Kidney glomerular epithelial cell (primary cell): ENCODE data around the gene PYCR2.
A peak's percentile ranks its signal among the peaks of the same experiment; 100 is the strongest.

Experiments used
- DNase-seq: peaks from one replicate; lab custom pipeline; 2025; lab: John Stamatoyannopoulos, UW

The PYCR2 gene

DNA sequence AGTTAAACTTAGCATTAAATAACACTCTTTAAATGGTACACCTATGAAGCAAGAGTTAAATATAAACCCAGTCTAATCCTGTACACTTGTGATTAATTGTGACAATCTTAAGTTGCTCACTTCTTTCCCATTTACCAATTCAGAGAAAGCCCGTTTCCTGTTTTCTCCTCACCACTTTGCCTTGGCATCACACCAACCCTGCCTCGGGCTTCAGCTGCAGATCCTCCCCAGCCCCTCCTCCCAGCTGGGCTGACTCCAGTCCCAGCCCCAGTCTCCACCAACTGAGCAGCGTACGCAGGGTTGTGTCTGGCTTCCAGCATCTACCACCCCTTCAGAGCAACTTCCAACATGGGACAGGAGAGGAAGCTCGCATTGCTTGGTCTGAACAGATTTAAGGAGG lies 4.1 kb downstream of the PYCR2 start:
- DNase-seq: peak; percentile 4

DNA sequence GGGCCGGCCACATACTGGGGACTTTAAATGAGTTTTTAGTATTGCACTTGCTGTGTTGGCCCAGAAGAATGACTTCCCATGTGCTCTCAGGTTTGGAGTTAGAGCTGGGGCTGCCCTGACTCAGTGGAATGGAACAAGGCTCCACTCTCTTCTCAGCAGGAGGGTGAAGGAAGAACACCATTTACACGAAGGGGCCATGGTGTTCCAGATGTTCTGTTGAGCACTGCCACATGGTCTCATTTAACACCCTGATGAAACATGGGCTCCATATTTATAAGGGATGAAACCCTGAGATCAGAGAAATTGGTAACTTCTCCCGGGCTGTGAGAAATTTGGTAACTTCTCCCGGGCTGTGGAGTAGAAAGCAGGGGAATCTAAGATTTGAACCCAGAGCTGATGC lies 5.8 kb downstream of the PYCR2 start:
- no peak for DNase-seq

DNA sequence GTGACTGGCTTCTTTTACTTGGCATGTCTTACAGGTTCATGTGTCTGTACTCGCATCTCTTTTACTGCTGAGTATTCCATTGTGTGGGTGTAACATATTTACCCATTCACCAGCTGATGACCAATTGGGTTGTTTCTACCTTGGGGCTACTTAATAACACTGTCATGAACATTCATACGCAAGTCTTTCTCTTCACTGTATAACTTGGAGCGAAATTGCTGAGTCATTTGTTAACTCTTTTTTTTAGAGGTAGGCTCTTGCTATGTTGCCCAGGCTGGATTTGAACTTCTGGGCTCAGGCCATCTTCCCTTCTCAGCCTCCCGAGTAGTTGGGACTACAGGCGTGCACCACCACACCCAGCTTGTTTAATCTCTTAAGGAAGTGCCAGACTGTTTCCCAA lies 6.5 kb downstream of the PYCR2 start:
- no peak for DNase-seq

DNA sequence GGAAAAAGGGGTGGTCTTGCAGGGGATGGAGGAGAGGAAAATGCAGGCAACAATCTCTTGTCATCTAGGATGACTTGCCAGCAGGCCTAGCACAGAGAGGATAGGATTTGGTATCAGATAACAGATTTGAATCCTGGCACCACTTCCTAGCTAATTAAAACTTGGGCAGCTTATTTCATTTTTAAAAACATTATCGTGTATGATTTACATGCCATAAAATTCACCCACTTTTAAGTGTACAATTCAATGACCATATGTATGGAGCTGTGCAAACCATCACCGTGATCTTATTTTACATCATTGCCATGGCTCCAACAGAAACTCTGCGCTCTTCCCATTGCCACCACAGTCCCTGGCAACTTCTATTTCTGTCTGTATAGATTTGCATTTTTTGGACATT lies 6.9 kb downstream of the PYCR2 start:
- DNase-seq: no peak

DNA sequence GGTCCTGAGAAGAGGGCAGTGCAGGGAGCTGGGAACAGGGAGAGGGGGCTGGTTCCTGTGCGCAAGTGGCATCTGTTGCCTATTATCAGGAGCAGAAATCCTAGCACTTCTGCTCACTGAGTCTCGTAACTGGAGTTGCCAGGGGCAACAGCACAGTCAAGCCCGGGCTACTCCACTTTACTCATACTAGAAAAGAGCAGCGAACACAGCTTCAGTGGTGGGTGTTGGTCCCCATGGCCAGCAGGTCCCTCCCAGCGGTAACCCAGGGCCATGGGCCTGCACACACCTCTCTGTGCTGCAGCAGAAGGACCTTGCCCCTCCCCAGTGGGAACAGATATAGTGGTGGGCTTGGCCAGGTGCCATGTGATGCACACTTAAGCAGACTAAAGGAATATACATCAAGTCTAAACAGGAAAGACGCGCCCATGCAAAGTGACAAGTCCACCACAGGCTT lies 8.5 kb downstream of the PYCR2 start:
- DNase-seq: no peak

DNA sequence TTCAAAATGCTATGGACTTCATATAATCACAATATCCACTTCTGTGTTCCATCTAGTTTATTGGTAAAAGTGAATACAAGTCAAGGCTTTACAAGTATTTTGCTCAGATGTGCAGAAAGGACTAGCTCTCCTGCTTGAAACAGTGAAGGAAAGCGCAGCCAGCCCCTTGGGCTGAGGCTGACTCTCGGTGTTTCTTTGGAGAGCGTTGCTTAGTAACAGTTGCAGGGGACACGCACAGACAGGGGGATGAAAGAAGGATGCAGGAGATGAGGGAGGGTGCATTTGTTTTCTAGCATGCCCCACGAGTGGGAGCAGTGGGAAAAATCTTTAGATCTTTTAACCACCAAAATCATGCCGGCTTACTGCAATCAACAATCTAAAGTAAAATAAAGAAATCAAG lies 9.1 kb downstream of the PYCR2 start:
- DNase-seq: no peak

DNA sequence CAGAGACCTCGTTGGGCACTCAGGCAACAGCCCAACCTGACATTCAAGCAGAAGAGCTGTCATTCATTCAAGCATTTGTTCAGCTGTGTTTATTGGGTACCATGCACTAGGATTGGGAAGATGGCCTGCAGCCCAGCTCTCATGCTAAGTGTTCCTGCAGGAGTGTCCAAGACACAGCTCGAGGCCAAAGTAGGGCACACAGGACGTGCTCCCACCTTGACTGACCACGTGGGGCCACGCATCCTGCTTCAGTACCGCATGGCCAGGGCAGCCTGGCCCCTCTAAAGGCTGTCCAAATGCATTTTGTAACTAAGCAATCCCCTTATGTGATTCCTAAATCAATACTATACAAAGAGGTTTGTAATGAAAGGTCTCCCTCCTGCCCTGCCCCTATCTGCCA lies 9.7 kb downstream of the PYCR2 start:
- no peak for DNase-seq

DNA sequence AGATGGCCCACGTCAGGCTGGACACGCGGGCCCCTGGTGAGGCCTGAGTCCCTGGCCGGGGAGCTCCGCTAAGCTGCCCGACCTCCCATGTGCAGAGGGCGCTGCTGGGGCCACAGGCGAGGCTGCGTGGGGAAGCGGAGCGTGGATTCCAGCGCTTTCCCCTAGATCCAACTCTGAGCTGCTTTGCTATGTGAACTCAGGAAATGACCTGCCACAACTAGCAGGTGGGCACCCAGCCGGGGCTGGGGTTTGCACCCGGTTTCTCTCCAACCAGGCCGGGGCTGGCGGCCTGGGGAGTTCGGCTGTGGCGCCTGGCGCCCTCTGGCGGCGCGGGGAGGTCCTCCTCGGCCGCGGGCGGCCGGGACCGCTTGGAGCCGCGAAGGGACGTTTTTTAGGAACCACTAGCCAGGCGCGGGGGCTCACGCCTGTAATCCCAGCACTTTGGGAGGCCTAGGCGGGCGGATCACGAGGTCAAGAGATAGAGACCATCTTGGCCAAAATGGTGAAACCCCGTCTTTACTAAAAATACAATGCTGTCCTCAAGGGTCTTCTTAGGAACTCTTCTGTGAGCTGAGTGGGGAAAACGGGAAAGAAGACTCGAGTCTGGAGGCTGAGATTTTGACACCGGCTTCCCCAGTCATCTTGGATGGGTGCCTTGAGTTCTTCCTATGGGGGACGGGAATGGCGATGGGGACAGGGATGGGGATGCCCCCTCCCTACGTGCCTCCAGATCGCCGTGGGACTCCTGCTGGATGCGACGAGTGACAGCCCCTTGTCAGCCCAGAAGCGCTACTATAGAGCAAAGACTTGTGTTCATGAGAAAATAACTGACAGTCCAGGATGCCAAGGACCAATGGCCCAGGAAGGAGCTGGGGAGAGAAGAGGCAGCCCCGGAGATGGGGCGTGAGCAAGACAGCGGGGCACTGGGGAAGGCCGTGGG lies 12.6 kb downstream of the PYCR2 start:
- DNase-seq: peak; percentile 1

DNA sequence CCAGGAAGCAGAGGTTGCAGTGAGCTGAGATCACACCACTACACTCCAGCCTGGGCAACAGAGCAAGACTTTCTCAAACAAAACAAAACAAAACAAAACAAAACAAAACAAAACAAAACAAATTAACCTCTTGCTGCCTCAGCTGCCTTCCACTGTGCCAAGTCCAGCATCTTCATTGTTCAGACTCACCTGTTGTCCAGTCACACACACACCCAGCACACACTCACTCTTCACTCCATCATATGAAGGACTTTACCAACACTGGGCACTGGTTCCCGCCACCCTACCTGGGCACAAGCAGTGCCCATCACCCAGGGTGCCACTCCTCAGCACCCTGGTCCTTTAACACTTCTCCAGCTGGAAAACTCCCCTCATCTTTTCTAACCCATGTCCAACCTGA lies 14.6 kb downstream of the PYCR2 start:
- no peak for DNase-seq

DNA sequence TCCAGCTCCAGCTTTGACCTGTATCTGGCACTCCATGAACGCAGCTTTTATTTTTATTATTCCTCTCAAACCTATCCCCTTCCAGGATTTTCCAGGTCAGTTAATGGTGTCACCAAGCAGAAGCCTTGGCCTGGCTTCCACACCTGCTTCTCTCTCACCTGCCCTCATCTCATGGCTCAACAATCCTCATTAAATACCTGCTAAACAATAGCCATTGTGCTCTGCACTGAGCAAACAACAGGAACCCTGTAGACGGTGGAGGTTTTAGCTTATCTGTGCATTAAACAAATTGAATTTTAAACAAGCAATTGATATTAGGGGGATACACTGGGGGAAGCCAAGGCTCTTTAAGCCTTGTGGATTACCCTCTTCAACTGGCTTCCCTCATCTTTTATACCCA lies 15.3 kb downstream of the PYCR2 start:
- no peak for DNase-seq

DNA sequence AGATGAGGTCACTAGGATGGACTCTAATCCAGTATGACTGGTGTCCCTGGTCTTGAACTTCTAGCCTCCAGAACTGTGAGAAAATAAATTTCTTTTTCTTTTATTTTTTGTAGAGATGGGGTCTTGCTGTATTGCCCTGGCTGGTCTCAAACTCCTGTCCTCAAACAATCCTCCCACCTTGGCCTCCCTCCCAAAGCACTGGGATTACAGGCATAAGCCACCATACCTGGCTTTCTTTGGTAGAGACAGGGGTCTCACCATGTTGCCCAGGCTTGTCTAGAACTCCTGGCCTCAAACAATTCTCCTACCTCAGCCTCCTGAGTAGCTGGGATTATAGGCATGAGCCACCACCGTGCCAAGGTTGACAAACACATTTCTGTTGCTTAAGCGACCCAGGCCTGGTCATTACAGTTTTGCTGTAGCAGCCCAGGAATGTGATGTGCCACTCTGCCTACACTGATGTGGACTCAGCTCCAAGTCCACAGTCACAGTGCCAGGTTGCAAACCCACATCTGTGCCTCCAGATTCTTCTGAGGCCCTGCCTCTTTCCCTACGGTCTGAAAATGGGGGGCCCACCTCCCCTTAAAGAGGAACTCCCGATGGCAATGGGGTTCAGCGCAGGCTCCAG lies 15.9 kb downstream of the PYCR2 start:
- no peak for DNase-seq

DNA sequence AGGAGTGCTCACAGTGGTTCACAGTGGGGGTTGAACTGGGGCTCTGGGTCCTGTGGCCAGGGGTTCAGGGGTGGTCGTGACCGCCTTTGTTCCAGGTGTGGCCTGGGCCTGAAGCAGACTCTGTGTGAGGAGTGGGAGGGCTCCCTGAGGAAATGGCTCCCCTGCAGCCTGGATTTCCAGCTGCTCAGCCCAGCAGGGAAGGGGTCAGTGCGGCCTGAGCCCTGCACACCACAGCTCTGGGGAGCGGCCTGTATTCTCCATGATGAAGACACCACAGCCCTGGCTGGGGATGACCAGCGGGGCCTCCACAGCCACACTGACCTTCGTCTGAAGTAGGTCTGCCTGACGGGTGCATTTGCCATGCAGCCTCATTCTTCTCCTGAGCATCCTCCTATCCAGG lies 16.7 kb downstream of the PYCR2 start:
- DNase-seq: no peak

DNA sequence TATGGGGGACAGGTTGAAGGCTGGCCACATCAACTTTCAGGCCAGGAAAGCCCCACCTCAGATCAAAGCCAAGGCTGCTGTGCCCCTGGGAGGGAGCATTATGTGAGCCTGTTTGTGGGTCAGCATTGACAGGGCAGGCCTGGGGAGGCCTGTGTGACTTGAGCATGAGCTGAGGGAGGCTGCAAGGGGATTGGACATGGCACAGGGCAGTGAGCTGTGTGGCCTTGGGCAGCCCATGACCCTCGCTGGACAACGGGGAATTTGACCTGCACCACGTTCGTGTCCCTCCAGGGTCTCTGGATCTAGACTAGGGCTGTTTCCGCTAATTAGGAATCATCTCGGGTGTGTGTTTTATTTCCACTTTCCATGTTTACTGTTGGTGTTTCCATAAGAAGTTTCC lies 17.6 kb downstream of the PYCR2 start:
- DNase-seq: no peak

DNA sequence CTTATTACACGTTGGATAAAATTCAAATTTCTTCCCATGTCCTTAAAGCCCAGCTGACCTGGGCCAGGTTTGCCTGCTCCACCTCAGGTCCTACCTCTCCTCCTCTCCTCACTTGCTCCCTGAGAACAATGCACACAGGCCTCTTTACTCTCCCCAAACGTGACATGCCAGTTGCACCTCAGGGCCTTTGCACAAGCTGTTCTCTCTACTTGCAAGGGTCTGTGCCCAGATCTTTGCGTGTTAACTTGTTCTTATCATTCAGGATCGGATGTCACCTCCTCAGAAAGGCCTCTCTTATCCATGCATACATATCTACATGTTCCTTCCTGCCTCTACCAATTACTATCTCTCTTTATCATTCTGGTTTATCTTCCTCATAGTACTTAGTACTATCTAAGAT lies 20.4 kb downstream of the PYCR2 start:
- no peak for DNase-seq

DNA sequence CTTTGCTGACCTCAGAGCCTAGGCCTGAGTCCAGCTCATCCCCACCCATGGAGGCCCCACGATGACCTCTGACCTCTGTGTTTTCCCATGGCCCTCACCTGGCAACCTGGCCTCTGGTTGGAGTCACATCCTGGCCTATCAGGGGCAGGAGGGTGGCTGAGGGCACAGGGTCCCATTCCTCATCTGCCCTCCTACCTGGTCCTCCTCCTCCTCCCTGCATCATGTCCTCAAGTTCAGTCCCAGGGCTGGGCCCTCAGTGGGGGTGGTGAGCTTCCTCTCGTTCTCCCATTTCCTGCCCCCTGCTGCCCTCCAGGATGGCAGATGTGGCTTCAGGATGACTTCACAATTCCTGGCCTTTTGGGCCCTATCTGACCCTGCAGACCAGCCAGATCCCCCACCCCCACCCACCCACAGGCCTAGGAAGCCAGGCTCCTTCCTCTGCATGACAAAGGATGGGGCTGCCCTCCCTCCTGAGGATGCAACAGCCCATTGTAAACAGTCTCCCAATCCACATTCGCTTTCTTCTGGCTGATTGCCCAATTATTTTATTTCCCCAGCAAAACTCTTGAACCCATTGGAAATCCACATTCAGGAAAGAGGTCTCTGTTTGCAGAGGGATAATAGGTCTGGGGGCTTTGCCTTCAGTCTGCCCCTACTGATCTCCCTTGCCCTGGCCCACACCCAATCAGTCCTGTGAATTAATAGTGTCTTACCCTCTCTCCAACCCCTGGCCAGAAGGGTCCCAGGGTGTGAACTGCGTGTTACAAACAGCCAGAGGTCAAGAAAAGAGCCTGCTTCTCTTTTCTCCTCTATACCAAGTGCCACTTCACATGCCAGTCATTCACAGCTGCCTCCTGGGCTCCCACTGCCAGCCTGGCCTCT lies 24.8 kb downstream of the PYCR2 start:
- DNase-seq: no peak

DNA sequence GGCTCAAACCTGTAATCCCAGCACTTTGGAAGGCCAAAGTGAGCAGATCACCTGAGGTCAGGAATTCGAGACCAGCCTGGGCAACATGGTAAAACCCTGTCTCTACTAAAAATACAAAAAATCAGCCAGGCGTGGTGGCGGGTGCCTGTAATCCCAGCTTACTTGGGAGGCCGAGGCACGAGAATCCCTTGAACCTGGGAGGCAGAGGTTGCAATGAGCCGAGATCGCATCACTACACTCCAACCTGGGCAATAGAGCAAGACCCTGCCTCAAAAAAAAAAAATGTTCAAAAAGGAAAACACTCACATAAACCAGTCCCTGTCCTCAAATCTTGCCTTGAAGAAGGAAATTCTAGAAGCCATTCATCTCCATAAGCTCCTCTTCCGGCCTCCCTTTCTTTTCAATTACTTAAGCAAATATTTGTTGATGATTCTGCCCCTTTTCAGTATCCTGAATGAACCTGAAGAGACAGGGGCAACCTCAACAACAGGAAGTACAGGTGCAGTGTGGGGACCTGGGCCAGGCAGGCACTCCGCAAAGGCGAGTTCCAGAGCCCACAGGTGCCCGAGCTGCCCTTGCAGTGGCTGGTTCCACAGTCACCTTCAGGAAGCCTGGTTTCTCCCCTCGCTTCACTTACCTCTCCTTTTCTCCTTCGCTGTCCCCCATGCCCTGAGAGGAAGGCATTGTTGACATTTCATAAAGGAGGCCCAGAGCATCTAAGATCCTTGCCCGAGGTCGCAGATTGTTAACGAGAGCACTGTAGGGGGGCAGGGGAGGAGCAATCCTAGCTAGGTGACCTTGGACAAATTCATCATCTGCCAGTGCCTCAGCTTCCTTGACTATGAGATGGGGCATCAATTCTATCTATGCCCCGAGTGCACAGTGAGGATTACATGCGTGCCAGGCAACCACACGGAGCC lies 26.2 kb downstream of the PYCR2 start:
- no peak for DNase-seq

DNA sequence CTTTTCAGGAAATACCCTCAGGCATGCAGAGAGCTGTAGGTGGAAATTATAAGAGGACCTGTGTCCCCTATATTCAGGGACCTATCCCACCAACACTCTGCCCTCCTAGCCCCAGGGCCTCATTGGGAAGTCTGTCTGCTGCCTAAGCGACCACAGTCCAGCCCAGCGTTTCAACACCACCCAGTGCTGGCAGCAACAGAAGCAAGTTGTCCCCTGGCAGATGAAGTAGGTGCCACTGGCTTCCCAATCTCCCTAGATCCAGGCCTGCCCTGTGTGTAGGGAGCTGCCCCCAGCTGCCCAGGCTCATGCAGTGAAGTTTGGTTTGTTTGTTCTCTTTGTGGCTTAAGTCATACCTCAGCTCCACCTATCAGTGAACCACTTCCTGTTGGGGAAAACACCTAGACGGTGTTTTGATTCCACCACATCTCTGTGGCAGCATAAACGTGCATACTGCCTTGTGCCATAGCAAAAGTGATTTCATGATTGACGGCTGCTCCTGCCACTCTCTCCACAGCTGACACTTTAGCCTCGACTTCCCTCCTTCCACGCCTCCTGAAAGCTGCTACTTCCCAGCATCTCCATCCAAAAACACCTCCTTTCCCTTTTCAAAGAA lies 27.0 kb downstream of the PYCR2 start:
- peak; percentile 45 for DNase-seq

DNA sequence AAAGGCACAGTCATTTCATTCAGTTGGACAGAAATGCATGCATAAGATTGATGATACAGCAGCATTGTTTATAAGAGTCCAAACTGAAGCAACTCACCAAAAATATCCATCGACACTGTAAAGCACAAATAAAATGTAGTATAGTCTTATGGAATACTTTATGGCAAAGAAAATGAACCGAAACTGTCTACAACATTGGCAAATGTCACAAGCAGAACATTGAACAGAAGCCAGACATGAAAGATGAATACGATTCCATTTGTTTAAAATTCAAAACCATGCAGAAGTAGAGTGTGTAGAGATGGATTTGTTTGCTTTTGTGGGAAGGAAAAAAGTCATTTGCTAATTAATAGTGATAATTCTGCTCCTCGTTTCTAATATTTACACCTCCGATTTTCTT lies 27.6 kb downstream of the PYCR2 start:
- DNase-seq: no peak

DNA sequence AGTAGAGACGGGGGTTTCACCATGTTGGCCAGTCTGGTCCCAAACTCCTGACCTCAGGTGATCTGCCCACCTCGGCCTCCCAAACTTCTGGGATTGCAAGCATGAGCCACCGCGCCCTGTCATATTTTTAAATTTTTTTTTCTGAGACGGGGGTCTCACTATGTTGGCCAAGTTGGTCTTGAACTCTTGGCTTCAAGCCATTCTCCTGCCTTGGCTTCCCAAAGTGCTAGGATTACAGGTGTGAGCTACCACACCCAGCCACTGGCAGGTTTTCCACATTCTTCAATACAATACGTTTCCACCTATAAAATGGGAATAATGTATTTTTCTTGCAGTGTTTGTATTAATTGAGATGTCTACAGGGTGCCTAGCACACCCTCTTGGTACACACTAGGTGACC lies 31.7 kb downstream of the PYCR2 start:
- no peak for DNase-seq

DNA sequence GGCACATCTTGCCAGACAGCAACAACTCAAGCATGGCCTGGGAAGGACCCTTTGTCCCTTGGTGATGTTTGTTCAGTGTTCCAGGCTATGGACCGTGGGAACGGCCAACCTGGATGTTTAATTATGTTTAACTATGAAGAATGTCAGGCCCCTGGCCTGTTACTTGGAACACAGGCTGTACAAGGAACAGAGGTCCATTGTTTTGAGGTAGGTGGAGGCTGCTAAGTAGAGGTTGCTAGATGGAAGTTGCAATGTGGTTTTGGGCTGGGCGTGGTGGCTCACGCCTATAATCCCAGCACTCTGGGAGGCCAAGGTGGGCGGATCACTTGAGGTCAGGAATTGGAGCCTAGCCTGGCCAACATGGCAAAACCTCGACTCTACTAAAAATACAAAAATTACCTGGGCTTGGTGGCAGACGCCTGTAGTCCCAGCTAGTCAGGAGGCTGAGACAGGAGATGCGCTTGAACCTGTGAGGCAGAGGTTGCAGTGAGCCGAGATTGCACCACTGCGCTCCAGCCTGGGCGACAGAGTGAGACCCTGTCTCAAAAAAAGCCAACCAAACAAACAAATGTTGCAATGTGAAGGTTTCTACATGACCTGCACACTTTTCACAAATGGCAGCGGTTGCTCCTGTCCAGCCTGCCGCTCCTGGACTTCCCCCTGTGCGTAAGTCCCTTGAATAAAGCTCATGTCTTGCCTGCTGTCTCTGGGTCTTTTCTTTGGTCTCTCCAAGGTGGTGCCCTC lies 32.6 kb downstream of the PYCR2 start:
- no peak for DNase-seq
